DOHH2 (cell line): ENCODE measurements around the gene PPP1R14C.

Source experiments
- H3F3A ChIP-seq: fragments of 200-600 bp; sonication (generic), shearing (Covaris generic); 2 replicates; pipeline ENCODE4 v1.6.0; 2016; ENCODE audit warnings: antibody characterized with exemption, mild to moderate bottlenecking; ENCODE audit not compliant: control insufficient read depth, insufficient read depth
- H3K27ac ChIP-seq: fragments of 200-600 bp; sonication (generic); 2 replicates; pipeline ENCODE4 v1.5.1; 2014; ENCODE audit warnings: low read depth, mild to moderate bottlenecking, low read length, moderate library complexity
- H3K27me3 ChIP-seq: fragments of 200-600 bp; sonication (generic); 2 replicates; pipeline ENCODE4 v1.6.1; 2014; ENCODE audit warnings: mild to moderate bottlenecking, low read length, mixed read lengths; ENCODE audit not compliant: control insufficient read depth
- H3K36me3 ChIP-seq: fragments of 200-600 bp; sonication (generic); 2 replicates; pipeline ENCODE4 v1.6.1; 2014; ENCODE audit warnings: mild to moderate bottlenecking, low read length, moderate library complexity, mixed read lengths; ENCODE audit not compliant: control insufficient read depth
- H3K4me1 ChIP-seq: fragments of 200-600 bp; sonication (generic); 2 replicates; pipeline ENCODE4 v1.6.1; 2014; ENCODE audit warnings: mild to moderate bottlenecking, low read length, mixed read lengths; ENCODE audit not compliant: control insufficient read depth
- H3K4me2 ChIP-seq: fragments of 200-600 bp; sonication (generic); 2 replicates; pipeline ENCODE4 v1.6.0; 2014; ENCODE audit warnings: mild to moderate bottlenecking, low read length, moderate library complexity
- H3K4me3 ChIP-seq: fragments of 200-600 bp; sonication (generic); 2 replicates; pipeline ENCODE4 v1.5.1; 2014; ENCODE audit warnings: mild to moderate bottlenecking, low read length, mixed read lengths
- H3K79me2 ChIP-seq: fragments of 200-600 bp; sonication (generic); 2 replicates; pipeline ENCODE4 v1.6.1; 2014; ENCODE audit warnings: mild to moderate bottlenecking, low read length, mixed read lengths; ENCODE audit not compliant: control insufficient read depth
- H3K9me2 ChIP-seq: fragments of 200-600 bp; sonication (generic); replicated peaks from 2 replicates; pipeline ENCODE4 v1.6.1; 2014; ENCODE audit warnings: mild to moderate bottlenecking, low read length, mixed read lengths; ENCODE audit not compliant: control insufficient read depth
- H3K9me3 ChIP-seq: fragments of 200-600 bp; sonication (generic); 2 replicates; pipeline ENCODE4 v1.6.1; 2014; ENCODE audit warnings: antibody characterized with exemption, low read length, mixed read lengths; ENCODE audit not compliant: control insufficient read depth, insufficient read depth
- H4K20me1 ChIP-seq: fragments of 200-600 bp; sonication (generic); 2 replicates; pipeline ENCODE4 v1.6.0; 2014; ENCODE audit warnings: low read depth, mild to moderate bottlenecking, antibody characterized with exemption, low read length, moderate library complexity; ENCODE audit not compliant: control insufficient read depth, insufficient read depth
- EZH2phosphoT487 ChIP-seq: fragments of 200-600 bp; sonication (generic); IDR thresholded peaks from 2 replicates; pipeline ENCODE4 v1.6.1; 2017; ENCODE audit warnings: borderline replicate concordance, mild to moderate bottlenecking, antibody characterized with exemption, low read length, moderate library complexity, mixed read lengths
- TF ChIP-seq, protein P1 (sequence below): fragments of 200-600 bp; sonication (generic); IDR thresholded peaks from one replicate; pipeline ENCODE4 v1.5.1; 2014; ENCODE audit warnings: antibody characterized with exemption, mild to moderate bottlenecking, low read depth, low read length; ENCODE audit not compliant: poor library complexity, severe bottlenecking

Gene PPP1R14C

DNA sequence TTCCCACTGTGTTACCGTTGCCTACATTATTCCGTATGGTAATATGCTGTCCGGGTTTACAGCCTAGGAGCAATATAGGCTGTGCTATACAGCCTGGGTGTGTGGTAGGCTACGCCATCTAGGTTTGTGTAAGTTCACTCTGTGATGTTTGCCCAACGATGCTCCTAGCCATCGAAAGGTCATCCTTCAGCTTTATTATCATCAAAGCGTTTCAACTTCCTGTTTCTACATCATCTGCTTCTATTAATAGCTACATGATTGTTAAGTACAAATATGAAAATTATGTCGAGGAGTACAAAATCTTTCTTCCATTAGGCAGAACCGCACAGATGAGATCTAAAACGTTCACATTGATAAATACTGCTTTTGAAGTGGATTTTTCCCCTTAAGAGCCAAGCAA is 69.9 kb downstream of the PPP1R14C start:
- Histone ChIP-seq H3K4me2 (peak overlapping the region; percentile 26), H3K4me3 (peak overlapping the region; percentile 7; the same call in 1 of the 2 replicates), H3K4me1 (peaks cover 14% of the 10 kb centered on the region), H4K20me1 (no peaks in the 10 kb centered on the region), H3F3A (no peaks in the 10 kb centered on the region), H3K27me3 (no peaks in the 10 kb centered on the region), H3K79me2 (no peaks in the 10 kb centered on the region), H3K9me3 (no peaks in the 10 kb centered on the region), H3K36me3 (no peaks in the 10 kb centered on the region), H3K9me2 (no peaks in the 10 kb centered on the region), H3K27ac (no peak overlapping the region)
- TF ChIP-seq, protein P1, sequence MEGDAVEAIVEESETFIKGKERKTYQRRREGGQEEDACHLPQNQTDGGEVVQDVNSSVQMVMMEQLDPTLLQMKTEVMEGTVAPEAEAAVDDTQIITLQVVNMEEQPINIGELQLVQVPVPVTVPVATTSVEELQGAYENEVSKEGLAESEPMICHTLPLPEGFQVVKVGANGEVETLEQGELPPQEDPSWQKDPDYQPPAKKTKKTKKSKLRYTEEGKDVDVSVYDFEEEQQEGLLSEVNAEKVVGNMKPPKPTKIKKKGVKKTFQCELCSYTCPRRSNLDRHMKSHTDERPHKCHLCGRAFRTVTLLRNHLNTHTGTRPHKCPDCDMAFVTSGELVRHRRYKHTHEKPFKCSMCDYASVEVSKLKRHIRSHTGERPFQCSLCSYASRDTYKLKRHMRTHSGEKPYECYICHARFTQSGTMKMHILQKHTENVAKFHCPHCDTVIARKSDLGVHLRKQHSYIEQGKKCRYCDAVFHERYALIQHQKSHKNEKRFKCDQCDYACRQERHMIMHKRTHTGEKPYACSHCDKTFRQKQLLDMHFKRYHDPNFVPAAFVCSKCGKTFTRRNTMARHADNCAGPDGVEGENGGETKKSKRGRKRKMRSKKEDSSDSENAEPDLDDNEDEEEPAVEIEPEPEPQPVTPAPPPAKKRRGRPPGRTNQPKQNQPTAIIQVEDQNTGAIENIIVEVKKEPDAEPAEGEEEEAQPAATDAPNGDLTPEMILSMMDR, result no peak
- no peak for TF ChIP-seq EZH2phosphoT487

DNA sequence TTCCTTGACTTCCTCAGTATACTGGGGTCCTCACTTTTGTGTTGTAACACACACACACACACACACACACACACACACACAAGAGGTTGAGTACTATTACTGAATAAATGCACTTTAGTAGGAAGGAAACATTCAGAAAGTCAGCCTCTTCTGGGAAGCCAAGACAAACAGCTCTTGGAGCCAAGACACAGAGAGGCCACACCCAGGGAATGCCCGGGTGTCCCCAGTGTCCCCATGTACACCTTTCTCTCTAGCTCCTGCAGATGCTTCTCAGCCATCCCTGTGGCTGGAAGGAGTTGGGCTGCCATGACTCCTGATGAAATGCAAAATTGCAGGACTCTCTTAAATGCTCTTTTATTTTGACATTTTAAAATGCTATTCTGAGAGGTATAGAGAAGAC is 70.5 kb downstream of the PPP1R14C start:
- Histone ChIP-seq H3K9me3 (no peaks in the 10 kb centered on the region), H3K79me2 (no peaks in the 10 kb centered on the region), H3K4me3 (peak overlapping the region; percentile 7; the same call in 1 of the 2 replicates), H3K9me2 (no peaks in the 10 kb centered on the region), H3K27ac (no peak overlapping the region), H3F3A (no peaks in the 10 kb centered on the region), H3K4me1 (peaks cover 14% of the 10 kb centered on the region), H3K27me3 (no peaks in the 10 kb centered on the region), H3K36me3 (no peaks in the 10 kb centered on the region), H3K4me2 (peak overlapping the region; percentile 26), H4K20me1 (no peaks in the 10 kb centered on the region)
- TF ChIP-seq, protein P1, result no peak
- TF ChIP-seq EZH2phosphoT487, result no peak

DNA sequence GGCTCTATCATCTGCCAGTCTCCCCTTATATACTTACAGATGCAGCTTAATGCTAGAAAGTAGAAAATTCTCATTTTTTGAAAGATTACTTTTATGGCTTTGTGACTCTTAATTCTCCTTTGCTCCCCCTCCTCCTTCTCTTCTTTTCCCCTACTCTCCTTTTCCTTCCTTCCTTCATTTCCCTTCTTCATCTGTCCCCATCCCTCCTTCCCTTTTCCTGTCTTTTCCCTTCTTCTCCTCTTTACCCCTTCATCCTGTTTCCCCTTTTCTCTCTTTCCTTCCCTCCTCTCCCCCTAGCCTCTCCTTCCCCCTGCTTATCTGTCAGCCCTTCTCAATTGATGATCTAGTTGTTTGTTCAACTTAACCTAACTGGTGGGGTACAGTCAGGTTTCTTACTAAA is 71.5 kb downstream of the PPP1R14C start:
- peaks cover 14% of the 10 kb centered on the region for H3K4me1 ChIP-seq
- H3K9me3 ChIP-seq, result no peaks in the 10 kb centered on the region
- H3K36me3 ChIP-seq, result no peaks in the 10 kb centered on the region
- no peaks in the 10 kb centered on the region for H3F3A ChIP-seq
- H4K20me1 ChIP-seq, result no peaks in the 10 kb centered on the region
- no peaks in the 10 kb centered on the region for H3K27me3 ChIP-seq
- no peak overlapping the region for H3K27ac ChIP-seq
- no peak overlapping the region for H3K4me2 ChIP-seq
- TF ChIP-seq, protein P1, result no peak
- no peak for TF ChIP-seq EZH2phosphoT487
- no peak overlapping the region for H3K4me3 ChIP-seq
- H3K9me2 ChIP-seq, result no peaks in the 10 kb centered on the region
- H3K79me2 ChIP-seq, result no peaks in the 10 kb centered on the region
